GM18498 (cell line): ENCODE measurements around the gene SAMD5.

Source experiments
- ATAC-seq: cut with Tn5 transposase; IDR thresholded peaks from one replicate; pipeline ENCODE4 v1.9.1; 2021; ENCODE audit warnings: mild to moderate bottlenecking, moderate library complexity; ENCODE audit not compliant: unreplicated experiment

The SAMD5 gene

GRCh38 chr6:147508042-147508865, at the start of gene SAMD5:
TSS of gene SAMD5 (plus strand) at chr6:147508690. CDS start at chr6:147508929, 239 bp downstream.
- peak; percentile 62 for ATAC-seq

GRCh38 chr6:147459780-147460179, 48.7 kb upstream of the SAMD5 start:
- no peak for ATAC-seq

GRCh38 chr6:147463651-147464050, 44.8 kb upstream of the SAMD5 start:
- no peak for ATAC-seq

- ATAC-seq: no peak
These were observed 41.1 kb upstream of the SAMD5 start for GRCh38 chr6:147467428-147467827.

GRCh38 chr6:147467886-147468285, 40.6 kb upstream of the SAMD5 start:
- ATAC-seq: no peak

- no peak for ATAC-seq
These were observed 39.9 kb upstream of the SAMD5 start for GRCh38 chr6:147468634-147469033.

- no peak for ATAC-seq
These were observed 28.6 kb upstream of the SAMD5 start for GRCh38 chr6:147479857-147480256.

GRCh38 chr6:147486683-147487082, 21.8 kb upstream of the SAMD5 start:
- peak; percentile 69 for ATAC-seq

- no peak for ATAC-seq
These were observed 11.0 kb upstream of the SAMD5 start for GRCh38 chr6:147497472-147497871.

GRCh38 chr6:147503587-147503986, 4.9 kb upstream of the SAMD5 start:
- ATAC-seq: no peak

GRCh38 chr6:147504848-147505247, 3.6 kb upstream of the SAMD5 start:
- no peak for ATAC-seq

- peak; percentile 45 for ATAC-seq
These were observed 1.8 kb upstream of the SAMD5 start for GRCh38 chr6:147506704-147507114.

GRCh38 chr6:147507162-147508041, 1.1 kb upstream of the SAMD5 start:
- peak; percentile 4 for ATAC-seq

- ATAC-seq: peak; percentile 17
These were observed 547 bp downstream of the SAMD5 start for GRCh38 chr6:147508866-147509608.

- peak; percentile 49 for ATAC-seq
These were observed 1.4 kb downstream of the SAMD5 start for GRCh38 chr6:147509891-147510290.

GRCh38 chr6:147510929-147511590, 2.6 kb downstream of the SAMD5 start:
- ATAC-seq: no peak

- ATAC-seq: no peak
These were observed 6.3 kb downstream of the SAMD5 start for GRCh38 chr6:147514831-147515230.

GRCh38 chr6:147515327-147515726, 6.8 kb downstream of the SAMD5 start:
- no peak for ATAC-seq

- peak; percentile 87 for ATAC-seq
These were observed 14.1 kb downstream of the SAMD5 start for GRCh38 chr6:147522597-147522996.

GRCh38 chr6:147525519-147526209, 17.2 kb downstream of the SAMD5 start:
- ATAC-seq: no peak
